DND-41 (cell line): ENCODE measurements around the gene WNK1.

ENCODE experiments used
- EZH2 ChIP-seq: IDR thresholded peaks from 3 replicates; pipeline ENCODE4 v1.6.1; 2012; ENCODE audit warnings: borderline replicate concordance, low read depth, mild to moderate bottlenecking, moderate library complexity, low read length, inconsistent platforms; ENCODE audit not compliant: severe bottlenecking
- TF ChIP-seq, protein P1 (sequence below): IDR thresholded peaks from 2 replicates; pipeline ENCODE4 v1.5.1; 2012; ENCODE audit warnings: borderline replicate concordance, low read length, moderate library complexity, mild to moderate bottlenecking; ENCODE audit not compliant: poor library complexity, severe bottlenecking; ENCODE audit errors: extremely low read depth

DNA sequence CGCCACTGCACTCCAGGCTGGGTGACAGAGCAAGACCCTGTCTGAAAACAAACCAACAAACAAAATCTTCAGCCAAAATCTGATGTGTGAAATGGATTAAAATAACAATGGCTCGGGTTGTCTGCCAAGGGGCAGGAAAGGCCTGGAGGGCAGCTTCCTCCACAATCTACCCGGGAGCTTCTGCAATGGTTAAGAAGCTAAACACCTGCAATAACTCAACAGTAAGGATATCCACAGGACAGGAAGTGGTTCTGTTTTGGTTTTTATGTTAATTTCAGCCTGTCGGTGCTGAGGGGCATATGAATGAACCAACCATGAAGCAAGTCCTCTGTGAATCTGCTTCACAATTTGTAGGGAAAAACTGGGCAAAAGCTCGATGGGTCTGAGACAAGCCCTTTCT is 162.7 kb downstream of the WNK1 start:
- TF ChIP-seq, protein P1, sequence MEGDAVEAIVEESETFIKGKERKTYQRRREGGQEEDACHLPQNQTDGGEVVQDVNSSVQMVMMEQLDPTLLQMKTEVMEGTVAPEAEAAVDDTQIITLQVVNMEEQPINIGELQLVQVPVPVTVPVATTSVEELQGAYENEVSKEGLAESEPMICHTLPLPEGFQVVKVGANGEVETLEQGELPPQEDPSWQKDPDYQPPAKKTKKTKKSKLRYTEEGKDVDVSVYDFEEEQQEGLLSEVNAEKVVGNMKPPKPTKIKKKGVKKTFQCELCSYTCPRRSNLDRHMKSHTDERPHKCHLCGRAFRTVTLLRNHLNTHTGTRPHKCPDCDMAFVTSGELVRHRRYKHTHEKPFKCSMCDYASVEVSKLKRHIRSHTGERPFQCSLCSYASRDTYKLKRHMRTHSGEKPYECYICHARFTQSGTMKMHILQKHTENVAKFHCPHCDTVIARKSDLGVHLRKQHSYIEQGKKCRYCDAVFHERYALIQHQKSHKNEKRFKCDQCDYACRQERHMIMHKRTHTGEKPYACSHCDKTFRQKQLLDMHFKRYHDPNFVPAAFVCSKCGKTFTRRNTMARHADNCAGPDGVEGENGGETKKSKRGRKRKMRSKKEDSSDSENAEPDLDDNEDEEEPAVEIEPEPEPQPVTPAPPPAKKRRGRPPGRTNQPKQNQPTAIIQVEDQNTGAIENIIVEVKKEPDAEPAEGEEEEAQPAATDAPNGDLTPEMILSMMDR, result no peak
- TF ChIP-seq EZH2, result no peak
